VCaP (cell line): ENCODE results near the gene MAP3K14.

Experiments
- H3K27ac ChIP-seq: fragments of 450-650 bp; 2 replicates; pipeline ENCODE4 v1.5.1; 2017
- TF ChIP-seq, protein P1 (sequence below): fragments of 450-650 bp; conservative IDR thresholded peaks from 2 replicates; pipeline ENCODE4 v1.5.1; 2017; ENCODE audit warnings: mild to moderate bottlenecking, moderate library complexity

The MAP3K14 gene

DNA sequence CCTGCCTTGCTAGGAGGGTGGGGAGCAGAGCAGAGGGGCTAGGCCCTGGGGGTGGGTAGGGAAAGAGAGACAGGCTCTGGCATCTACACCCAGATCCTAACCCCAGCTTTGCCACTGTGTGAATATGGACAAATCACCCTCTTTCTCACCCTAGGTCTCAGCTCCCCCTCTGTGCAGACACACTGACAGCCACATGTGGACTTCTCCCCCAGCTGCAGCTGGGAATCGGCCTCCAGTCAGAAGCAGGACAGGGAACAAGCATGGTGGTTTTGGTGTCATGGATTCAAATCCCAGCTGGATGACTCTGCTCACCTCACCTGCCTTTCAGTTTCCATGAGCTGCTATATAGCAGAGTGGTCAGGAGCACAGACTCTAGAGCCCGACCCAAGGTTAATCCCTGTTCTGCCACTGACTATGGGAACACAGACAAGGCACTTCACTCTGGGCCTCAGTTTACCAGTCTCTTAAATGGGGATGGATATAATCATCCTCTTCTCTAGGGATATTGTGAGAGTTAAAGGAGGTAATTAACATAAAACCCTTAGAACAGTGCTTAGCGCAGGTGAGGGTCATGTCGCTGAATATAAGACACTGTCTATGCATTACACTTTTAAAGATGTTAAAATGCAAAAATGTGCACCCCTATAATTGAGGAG is 26.2 kb upstream of the MAP3K14 start:
- no peak overlapping the region for H3K27ac ChIP-seq
- TF ChIP-seq, protein P1, sequence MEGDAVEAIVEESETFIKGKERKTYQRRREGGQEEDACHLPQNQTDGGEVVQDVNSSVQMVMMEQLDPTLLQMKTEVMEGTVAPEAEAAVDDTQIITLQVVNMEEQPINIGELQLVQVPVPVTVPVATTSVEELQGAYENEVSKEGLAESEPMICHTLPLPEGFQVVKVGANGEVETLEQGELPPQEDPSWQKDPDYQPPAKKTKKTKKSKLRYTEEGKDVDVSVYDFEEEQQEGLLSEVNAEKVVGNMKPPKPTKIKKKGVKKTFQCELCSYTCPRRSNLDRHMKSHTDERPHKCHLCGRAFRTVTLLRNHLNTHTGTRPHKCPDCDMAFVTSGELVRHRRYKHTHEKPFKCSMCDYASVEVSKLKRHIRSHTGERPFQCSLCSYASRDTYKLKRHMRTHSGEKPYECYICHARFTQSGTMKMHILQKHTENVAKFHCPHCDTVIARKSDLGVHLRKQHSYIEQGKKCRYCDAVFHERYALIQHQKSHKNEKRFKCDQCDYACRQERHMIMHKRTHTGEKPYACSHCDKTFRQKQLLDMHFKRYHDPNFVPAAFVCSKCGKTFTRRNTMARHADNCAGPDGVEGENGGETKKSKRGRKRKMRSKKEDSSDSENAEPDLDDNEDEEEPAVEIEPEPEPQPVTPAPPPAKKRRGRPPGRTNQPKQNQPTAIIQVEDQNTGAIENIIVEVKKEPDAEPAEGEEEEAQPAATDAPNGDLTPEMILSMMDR = no peak

DNA sequence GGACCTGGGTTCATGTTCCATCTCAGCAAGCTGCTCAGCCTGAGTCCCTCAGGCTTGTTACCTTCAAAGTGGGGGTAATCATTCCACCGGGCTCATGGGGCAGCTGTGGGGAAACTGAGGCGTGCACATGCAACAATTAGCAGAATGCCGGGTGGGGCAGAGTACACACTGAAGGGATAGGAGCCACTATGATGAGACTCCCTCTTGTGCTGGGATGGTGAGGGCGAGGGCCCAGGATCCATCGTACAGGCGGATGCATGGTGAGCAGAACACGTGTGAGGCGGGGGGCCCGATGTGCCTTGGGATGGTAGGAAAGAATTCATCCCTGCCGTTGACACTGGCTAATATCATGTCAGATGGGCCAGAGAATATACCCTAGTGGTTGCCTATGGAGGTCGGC is 25.5 kb upstream of the MAP3K14 start:
- TF ChIP-seq, protein P1 = no peak

DNA sequence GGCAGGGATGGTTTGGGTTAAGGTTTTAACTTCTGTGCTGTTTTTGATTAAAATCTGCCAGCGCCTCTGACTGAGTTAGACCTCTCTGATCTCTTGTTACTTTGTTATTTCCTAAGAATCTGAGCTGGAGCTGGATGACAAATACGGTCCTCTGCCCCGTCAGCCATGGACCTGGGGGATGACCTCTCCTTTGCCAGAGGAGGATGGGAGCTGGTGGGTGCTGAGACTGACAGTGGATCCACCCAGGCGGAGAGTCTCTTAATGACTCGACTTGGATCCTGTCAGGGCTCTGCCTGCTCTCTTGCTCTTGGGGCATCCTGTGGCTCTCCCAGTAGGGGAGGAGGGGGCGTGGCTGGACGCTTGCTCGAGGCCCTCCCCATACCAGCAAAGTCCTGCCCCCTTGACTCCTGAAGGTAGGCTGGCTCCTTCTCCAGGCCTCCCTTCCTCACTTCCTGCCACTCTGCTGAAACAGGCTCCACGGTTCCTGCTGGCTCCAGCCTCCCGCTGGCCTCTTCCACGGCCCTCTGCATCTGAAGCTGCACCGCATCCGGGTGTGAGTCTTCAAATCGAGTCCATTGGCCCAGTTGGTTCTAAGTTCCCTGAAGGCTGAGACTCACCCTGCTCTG is 24.8 kb upstream of the MAP3K14 start:
- H3K27ac ChIP-seq = no peak overlapping the region
- TF ChIP-seq, protein P1 = no peak

More for the DNA sequence above, 25.5 kb upstream of the MAP3K14 start:
- H3K27ac ChIP-seq = no peak overlapping the region

DNA sequence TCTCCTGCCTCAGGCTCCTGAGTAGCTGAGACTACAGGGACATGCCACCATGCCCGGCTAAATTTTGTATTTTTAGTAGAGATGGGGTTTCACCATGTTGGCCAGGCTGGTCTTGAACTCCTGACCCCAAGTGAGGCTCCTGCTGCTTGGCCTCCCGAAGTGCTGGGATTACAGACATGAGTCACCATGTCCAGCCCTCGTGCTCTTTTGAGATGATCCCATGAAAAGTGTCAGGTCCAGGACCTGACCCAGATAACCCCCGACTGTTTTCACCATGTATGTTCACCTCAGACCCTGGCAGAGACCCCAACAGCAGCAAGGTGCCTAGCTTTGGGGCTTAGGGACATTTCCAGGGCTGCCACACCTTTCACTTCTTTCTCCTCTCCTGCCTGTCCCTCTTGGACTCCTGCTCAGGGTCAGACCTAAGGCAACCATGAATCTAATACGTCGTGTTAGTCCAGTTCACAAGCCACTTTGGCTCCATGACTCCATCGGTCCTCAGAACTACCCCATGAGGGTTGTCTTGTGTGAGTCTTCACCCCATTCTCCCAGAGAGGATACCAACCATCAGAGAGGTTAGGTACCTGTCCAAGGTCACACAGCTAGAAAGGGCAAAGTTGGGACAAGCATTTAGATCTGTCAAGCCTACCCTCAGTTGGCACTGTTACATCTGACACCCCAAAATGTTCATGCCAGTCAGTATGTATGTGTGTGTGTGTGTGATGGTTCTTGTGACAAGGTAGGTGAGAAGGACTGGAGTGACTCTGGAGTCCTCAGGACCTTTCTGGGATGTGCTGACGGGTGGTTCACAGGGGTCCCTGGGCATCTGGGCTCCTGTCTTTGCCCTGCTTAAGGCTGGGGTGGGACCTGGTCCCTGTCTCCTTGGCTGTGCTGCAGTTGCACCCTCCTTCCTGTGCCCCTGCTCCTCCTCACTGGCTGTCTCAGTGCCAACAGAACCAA is 23.1 kb upstream of the MAP3K14 start:
- TF ChIP-seq, protein P1 = no peak
- no peak overlapping the region for H3K27ac ChIP-seq

DNA sequence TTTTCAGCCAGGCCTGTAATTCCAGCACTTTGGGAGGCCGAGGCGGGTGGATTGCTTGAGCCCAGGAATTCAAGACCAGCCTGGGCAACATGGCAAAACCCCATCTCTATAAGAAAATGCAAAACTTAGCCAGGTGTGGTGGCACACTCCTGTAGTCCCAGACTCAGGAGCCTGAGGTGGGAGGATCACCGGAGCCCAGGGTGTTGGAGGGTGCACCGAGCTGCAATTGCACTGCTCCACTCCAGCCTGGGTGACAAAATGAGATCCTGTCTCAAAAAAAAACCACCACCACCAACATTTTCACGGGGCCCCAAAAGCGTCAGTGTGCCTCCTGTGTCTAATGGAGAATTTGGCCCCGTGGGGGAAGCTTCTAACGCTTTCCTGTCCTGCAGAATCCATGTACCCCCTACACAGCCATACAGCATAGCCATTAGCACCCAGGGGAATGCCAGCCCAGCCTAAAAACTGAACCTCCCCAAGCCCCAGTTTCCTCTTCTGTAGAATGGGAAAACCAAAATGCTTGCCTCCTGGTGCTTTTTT is 22.2 kb upstream of the MAP3K14 start:
- TF ChIP-seq, protein P1 = no peak
- no peak overlapping the region for H3K27ac ChIP-seq

DNA sequence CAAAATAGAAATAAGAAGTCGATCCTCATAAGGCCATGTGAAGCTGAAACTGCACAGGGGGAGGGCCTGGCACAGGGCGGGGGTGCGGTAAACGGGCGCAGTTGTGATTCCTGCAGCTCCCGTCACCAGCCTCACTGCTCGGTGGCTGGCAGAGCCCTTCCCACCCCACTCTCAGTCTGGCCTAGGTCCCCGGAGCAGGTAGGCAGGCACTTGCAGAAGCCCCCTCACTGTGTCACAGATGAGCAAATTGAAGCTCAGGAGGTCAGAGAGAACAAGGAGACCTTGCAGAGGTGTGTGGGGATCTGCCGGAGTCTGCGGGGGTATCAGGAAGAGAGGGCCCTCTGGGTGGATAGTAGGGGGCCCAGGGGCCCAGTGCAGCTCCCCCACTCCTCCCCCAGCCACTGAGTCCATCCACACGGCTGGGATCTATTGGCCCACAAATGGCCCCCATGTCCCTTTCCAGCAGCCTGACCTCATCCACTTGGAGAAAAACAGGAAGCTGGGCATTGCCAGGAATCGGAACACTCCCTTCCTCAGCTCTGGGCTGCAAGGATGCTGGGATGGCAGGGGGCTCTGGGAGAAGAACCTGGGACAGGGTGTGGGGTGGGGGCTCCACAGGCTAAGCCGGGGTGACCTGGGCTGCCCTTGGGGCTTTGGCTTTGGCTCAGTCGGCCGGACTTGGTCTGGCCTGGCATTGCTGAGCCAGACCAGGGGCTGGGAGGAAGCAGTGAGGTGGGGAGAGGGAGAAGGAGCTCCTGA is 21.4 kb upstream of the MAP3K14 start:
- H3K27ac ChIP-seq = no peak overlapping the region
- TF ChIP-seq, protein P1 = no peak
